ENCODE measurements around the gene PFKFB4. TPM values are rescaled to one million over a fixed set of nuclear protein-coding genes. Genes with fewer than 3 reads are reported as not detected.

Gene PFKFB4
- total RNA-seq (ENCODE audit: insufficient read depth, low replicate concordance), result 13.2 TPM

DNA sequence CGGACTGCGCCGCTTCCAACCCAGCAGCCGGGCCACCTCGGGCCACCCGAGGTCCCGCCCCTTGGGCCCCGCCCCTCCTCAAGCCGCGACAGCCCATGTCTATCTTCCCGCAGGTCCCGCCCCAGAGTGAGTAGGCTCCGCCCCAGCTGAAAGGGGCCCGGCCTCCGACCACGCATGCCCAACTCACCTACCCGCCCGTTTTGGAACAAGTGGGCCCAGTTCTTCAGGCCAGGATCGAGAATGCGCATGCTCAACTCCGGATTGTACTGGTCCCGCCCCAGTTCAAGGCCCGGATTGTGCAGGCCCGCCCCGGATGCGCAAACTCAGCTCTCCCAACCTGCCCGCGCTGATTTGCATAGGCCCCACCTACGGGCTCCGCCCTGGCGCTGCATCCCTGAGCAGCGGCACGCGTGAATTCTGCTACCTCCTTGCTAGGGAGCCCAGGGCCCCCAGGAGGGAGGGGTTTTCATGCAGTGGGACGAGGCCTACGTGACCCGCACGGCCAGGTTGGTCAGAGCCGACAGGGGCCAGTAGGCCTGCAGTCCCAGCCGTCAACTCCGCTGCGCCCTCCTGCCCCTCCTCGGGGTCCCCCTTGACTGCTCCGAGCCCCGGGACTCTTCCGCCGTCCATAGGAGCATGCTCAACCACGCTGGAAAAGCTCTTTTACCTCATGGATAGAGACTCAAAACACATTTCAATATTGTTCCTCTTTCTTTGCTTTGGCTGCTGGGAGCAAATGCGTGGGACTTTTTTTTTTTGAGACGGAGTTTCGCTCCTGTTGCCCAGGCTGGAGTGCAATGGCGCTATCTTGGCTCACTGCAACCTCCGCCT lies at the start of gene PFKFB4:
Gene PFKFB4 (minus strand): TSS at position 8 of the 831 bp plus-strand sequence. CDS start 26 bp downstream, outside the sequence.
- peak; percentile 100 for DNase-seq (ENCODE audit: low spot score)

DNA sequence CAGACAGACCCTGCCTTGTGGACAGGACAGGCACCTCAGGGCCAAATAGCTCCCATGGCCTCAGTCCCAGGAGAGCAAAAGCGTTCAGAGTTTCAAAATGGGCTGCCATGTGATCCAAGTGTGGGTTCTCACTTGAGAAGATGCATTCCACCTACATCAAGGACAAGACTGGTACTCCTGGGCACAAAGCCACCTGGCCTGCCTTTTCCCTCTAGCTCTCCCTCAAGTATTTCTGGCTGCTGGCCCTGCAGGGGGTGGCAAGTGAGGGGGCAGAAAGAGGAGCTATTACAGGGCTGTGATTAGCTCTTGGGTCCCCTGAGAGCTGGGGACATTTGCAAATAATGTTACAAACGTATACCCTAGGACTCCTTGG lies 45.0 kb upstream of the PFKFB4 start:
- DNase-seq (ENCODE audit: low spot score), result no peak

DNA sequence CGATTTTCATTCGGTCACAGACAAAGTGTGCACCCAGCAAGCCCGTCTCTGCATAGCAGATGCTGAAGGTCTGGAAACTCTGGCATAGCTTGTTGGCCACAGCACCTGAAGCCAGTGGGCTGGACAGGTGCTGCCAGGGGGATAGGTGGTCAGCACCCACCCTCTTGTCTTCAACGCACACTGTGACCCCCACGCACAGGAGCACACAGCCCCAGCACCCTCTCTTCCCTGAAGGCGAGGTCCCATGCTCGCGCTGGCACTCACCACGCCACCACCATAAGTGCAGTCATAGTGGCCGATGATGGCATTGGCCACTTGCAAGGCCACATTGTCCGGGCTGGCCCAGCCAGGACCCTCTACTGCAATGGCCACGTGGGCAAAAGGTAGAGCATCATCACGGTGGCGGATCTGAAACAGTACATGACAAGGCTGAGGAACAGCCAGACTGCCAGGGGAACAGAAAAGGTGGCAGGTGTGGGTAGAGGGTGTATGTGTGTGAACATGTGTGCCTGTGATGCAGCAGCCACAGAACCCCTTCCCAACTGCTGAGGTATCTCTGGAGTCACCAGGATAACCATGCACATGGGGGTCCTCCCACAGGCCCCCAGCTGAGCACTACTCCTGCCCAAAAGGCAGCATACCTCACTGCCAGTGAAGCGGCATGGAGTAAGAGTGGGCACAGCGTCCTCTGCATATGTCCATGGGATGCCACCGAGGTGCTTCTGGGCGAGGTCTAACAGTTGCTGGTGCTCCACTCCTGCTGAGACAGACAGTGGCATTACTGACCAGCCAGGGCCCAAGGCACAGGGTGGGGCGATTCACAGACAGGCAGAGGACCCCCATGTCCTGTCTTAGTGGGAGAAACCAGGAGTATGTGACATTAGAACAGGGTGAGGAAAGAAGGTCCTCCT lies 44.4 kb upstream of the PFKFB4 start:
- DNase-seq (ENCODE audit: low spot score), result no peak

DNA sequence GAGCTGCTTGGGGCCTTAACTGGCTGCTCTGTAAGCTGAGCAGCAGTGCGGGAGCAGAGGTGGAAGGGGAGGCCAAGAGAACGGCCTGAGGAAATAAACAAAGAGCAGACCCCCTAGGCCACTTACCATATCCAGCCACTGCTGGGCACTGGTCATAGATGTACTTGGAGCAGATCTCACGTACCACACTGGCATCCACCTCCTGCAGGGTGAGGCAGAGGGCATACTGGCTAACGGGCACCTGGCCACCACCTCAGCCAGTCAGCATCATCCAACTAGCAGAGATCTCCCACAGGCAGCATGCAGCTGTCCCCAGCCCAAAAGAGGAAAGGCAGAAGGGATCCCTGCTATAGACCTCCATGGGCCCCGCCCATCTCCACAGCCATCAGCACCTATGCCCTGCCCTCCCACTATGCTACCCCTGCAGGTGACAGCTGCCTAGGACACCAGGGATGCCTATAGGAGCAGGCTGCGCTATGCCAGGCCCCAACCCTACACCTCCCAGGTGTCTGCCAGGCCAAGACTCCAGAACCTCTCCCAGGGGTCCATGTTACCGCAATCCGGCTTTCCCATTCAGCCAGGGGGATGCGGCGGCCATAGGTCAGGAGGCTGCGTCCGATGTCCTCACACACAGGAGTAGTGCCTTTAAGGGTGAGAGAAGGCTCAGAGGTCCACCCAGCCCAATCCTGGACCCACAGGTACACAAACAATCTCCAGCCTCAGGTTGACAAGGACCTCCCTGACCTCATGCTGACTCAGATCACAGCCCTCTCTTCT lies 43.1 kb upstream of the PFKFB4 start:
- no peak for DNase-seq (ENCODE audit: low spot score)

DNA sequence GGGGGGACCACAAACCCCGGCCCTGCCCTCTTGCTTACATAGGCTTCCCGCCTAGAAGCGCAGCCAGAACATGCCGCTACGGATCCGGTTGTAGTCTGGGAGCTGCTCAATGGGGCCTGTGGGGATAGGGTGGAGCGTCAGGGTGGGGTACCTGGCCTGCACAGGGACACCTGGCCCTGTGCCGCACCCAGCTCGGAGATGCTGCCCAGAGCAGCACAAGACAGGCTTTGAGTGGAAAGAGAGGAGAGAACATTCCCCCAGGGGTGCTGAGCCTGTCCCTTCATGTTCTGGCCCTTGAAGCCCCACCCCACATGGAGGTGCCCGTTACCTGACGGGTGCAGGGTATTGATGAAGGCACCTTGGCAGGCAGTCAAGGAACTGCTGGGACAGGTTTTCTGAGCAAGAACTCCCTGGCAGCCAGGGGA lies 42.5 kb upstream of the PFKFB4 start:
- peak; percentile 84 for DNase-seq (ENCODE audit: low spot score)

DNA sequence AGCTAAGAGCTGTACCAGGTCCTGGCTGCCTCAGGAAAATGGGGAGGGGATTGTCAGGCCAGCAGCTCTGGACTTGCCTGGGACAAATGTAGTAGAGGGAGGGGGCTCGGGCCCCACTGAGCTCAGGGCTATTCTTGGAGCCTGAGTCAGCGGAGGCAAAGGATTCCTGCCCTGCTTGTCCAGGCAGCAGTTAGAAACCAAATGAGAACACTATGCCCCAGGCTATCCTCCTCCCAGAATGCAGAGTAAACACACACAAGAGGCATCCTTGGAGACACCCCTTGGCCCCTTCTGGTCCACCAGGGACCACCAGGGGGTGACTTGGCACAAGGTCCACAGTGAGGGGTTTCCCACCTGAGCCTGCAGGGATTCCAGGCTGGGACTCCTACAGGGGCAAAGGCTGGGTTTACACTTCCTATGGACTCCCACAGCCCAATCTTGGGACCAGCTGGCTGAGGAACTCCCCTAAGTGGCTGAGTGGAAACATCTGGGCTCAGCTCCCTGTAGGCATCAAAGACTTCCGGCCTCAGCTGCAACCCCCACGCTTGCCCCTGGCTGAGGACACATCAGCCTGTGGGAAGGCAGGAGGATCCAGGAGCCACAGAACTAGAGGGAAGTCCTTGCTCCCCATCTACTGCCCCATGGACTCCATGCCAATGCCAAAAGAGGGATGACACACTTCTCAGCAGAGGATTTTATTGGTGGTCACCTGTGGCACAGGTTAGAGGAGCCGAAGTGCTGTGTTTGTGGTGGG lies 41.9 kb upstream of the PFKFB4 start:
- DNase-seq (ENCODE audit: low spot score), result peak; percentile 92

DNA sequence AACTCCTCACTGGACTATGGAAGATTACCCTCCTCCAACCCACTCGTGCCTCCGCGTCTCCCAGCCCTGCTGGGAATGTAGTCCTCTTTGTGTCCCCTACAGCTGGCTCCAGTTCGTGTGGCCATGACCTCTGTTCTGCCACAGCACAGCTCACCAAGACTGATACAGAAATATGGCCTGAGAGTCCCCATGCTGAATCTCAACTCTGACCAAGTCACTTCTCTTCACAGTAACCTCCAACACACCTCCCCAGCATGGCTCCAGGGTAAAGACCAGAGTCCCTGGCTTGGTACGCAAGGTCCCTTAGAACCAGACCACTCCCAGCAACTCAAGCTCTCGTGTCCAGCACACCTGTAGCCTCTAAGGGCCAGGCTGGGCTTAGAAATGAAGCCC lies 40.8 kb upstream of the PFKFB4 start:
- no peak for DNase-seq (ENCODE audit: low spot score)

DNA sequence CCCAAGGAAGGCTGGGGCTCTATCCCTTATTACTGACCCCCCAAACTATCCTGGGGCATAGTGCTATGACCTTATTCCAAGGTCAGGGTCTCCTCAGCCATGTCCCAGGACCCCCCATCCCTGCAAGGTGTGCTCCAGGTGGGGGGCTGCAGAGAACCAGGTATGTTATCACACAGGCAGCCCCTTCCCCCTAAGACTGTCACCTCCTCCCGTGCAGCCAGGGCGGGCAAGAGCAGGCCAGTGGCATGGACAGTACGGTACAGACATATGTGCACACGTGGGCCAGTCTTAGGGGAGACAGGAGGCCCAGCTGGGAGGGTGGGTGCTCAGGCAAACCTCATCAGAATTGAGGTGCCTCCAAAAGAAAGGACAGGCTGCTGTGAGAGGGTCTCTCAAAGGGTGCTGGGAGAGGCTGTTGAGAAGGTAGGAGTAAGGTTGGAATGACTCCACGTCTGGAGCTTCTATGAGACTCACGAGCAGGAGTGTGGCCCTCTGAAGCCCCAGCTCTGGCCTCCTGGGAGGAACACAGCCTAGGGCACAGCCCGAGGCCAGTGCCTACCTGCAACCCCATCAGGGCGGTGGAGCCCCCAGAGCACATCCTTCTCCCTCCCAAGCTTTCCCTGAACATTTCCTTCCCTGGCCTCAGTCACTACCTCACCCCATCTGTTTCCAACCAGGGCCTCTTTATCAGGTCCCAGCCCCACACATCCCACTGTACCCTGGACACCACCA lies 40.2 kb upstream of the PFKFB4 start:
- DNase-seq (ENCODE audit: low spot score), result no peak

DNA sequence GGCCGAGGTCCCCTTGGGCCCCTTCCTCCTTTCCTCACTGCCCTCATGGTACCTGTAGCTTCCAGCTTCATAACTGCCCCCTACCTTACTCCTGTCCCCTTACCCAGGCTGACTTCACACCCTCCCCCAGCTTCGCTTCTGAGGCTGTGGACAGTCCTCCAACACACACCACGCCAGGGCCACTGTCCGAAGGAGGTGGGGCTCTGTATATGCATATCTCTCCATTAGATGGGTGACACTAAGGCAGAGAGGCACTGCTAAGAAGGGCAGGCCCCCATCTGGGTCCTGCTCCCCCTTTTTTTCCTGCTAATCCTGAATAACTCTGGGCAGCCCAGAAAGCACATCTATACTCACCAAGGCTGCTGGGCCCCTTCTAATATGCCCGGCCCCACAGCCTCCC lies 39.6 kb upstream of the PFKFB4 start:
- no peak for DNase-seq (ENCODE audit: low spot score)

DNA sequence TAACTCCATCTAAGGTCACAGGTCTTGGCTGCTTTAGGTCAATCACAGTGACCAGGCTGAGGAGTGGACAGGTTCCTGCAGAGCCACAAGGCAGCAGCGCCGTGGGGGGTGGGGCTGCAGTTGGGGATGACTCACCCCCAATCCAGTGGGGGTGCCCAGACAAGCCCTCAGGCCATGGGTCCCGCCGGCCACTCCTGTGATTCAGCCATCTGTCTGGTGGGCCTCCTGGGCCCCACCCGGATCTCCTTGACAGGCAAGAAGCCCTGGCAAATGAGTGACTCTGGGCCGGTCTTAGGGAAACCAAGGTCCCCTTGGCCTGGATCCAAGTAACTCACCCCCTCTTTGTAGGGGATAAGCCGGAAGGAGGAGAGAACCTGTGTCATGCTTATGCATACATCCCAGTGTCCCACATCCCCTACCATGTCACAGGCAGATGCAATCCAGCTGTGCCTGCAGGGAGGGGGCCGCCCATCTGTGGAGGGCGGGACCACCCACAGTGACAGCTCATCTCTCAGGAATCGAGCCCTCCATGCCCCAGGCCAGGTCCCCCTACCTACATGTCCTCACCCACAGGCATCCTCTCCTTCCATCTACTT lies 39.0 kb upstream of the PFKFB4 start:
- peak; percentile 74 for DNase-seq (ENCODE audit: low spot score)

DNA sequence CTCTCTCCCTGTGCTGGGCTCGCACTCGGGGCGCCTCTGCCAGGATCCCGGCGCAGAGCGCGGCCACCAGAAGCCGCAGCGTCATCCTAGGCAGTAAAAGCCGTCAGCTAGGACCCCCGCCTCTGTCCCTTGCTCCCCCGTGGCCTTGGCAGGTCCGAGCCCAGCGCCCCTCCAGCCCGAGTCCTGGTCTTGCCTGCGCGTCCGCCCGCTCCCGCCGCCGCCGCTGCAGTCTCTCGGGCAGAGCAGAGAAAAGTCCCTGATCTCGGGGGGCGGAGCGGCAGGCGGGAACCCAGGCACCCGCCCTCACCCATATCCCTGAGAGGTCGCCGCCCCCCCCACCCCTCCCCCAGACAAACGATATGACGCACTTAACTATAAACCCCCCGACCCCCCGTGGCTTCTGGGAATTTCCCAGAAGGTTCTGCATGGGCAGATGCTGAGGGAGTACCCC lies 38.5 kb upstream of the PFKFB4 start, which contains the start of gene COL7A1:
Gene COL7A1 (minus strand): TSS at position 255 of the 451 bp plus-strand sequence. CDS start 170 bp downstream, at position 85.
- peak; percentile 56 for DNase-seq (ENCODE audit: low spot score)

DNA sequence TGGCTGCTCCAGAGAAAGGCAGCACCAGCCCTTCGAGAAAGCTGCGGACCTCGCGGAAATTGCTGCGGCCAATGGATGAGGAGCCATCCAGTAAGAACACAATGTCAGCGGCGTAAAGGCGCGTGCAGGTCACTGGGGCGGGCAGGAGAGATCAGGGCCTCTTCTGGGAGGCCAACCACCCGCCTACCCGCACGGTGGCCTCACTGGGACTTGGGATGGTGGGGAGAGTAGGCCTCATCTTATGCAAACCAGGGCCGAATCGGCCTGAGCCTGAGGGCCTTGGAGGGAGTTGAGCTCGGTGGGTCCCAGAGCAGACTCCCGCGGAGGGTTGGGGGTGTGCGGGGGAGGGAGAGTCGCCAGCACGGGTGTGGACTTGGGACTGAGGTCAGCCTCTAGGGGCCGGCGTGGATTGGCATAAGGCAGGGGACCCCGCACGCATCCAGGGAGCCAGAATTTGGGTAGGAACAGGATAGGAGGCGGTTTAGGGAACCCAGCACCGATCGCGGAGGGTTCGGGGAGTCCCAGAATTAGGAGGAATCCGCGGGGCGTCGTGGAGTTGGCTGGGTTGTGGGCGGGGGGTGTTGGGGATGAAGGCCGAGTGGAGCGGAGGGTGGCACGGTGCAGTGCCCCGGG lies 37.9 kb upstream of the PFKFB4 start:
- DNase-seq (ENCODE audit: low spot score), result peak; percentile 24

DNA sequence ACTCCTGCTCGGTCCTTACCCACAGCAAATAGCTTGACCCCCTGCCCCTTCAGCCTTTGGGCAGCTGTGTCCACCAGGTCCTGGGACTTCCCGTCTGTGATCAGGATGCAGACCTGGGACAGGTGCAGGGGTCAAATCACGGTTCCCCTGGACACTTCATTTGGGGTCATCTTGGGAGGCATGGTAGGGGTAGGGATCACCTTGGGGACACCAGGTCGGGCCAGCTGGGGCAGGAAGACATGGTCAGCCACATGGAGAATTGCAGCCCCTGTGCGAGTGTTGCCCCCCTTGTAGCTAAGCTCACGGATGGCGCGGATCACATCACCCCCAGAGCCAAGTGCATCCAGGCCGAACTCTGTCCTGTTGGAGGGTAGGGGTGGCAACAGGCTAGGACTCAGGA lies 36.7 kb upstream of the PFKFB4 start:
- DNase-seq (ENCODE audit: low spot score), result no peak

DNA sequence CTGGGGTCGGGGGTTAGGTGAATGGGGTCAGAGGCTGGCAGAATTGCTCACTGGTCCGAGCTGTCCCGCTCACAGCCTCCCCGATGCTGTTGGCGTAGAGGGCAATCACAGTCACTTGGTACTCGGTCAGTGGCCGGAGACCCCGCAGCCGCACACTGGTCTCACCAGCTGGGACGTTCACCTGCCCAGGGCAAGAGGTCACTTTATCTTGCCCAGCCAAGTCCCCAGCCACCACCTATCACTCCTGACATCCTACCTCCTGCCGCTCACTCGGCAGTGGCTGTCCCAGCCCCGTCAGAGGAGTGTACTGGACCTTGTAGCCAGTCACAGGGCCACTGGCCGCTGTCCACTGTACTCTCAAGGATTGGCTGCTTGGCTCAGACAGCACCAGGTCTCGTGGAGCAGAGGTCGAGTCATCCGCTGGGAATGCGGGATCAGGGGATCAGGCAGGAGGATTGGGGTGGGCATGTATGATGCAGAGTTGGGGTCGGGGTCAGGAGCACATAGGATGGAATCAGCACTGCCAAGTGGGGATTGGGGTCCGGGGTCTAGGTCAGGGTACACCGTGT lies 36.0 kb upstream of the PFKFB4 start:
- DNase-seq (ENCODE audit: low spot score), result no peak

DNA sequence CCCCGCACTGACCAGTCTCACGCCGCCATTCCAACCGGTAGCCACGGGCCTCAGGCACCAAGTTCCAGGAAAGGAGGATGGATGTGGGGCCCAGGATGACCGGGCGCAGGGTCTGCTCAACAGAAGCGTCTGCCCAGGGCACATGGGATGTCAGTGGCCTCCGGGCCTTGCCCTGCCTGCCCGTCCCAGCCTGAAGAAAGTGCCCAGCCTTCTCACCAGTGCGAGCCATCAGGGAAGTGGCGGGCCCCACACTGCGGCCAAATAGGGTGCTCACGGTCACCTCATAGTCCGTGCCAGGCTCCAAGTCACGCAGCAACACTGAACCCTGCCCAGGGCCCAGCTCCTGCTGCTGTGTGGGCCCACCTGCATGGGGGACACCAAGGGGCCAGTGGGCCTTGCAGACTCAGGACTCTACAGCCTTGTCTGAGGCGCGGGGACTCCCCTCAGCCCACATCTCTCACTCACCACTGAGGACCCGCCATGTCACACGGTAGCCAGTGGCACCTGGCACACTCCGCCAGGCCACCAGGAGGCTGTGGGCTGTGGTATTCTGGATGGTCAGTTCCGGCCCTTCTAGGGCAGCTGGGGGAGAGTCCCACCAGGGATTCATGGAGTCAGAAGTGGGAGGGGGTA lies 35.4 kb upstream of the PFKFB4 start:
- no peak for DNase-seq (ENCODE audit: low spot score)

DNA sequence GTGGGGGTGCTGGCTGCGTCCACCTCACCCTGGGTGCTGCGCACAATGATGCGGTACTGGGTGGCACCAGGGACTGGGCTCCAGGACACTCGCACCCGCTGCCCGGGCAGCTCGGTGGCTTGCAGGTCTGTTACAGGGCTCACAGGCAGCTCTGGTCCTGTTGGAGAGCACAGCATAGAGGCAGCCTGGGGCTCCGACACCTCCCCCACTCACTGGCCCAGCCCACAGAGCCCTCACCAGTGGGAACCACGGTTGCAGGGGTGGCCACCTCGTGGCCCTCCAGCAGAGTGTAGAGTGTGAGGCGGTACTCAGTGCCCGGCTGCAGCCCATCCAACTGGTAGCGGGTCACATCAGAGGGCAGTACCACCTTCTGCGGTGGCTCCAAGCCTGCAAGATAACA lies 34.8 kb upstream of the PFKFB4 start:
- DNase-seq (ENCODE audit: low spot score), result no peak

DNA sequence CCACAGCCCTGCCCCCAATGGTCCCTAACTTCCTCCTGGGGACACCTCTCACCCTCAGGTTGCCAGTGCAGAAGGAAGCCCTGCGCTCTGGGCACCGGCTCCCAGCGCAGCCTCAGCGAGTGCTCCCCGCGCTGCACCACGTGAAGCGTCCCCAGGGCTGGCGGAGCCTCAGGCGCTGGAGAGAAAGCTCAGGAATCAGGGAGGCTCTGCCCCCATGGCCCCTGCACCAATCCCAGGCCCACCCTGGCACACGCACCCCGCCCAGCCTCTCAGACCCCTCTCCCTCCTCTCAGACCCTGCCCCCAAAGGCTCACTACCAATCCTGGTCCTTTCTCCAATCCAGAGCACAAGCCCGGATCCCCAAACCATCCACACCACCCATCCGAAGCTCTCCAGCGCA lies 31.6 kb upstream of the PFKFB4 start:
- no peak for DNase-seq (ENCODE audit: low spot score)

DNA sequence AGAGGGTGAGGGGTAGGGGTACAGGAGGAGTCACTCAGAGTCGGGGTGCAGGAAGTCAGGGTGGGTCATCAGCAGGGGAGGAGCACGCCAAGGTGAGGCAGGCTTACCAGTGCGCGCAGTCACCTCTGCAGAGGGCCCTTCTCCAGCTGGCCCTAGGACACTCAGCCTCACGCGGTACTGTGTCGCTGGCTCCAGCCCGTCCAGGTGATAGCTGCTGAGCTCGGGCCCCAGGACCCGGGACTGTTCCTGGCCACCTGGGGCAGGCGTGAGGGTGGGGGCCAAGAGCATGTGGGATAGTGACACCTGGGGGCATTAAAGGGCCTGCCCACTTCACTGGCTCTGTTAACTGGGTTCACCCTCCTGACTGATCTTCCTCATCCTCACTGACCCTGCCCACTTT lies 31.1 kb upstream of the PFKFB4 start:
- no peak for DNase-seq (ENCODE audit: low spot score)
